OCI-LY1 (cell line): Measurements from ENCODE around the gene PXN.

ENCODE experiments used
- H2AFZ ChIP-seq: fragments of 200-600 bp; sonication (generic), shearing (Covaris generic); 2 replicates; pipeline ENCODE4 v1.6.0; 2014; ENCODE audit warnings: antibody characterized with exemption, mild to moderate bottlenecking, low read length
- H3F3A ChIP-seq: fragments of 200-600 bp; sonication (generic), shearing (Covaris generic); 2 replicates; pipeline ENCODE4 v1.6.0; 2014; ENCODE audit warnings: mild to moderate bottlenecking, antibody characterized with exemption, low read length, moderate library complexity; ENCODE audit not compliant: insufficient read depth
- H3K27ac ChIP-seq: fragments of 200-600 bp; sonication (generic); 2 replicates; pipeline ENCODE4 v1.5.1; 2014; ENCODE audit warnings: low read length, mixed run types, mild to moderate bottlenecking, low read depth; ENCODE audit not compliant: poor library complexity, severe bottlenecking
- H3K27me3 ChIP-seq: fragments of 200-600 bp; sonication (generic); 2 replicates; pipeline ENCODE4 v1.6.0; 2014; ENCODE audit warnings: antibody characterized with exemption, mild to moderate bottlenecking, low read length, moderate library complexity; ENCODE audit not compliant: insufficient read depth
- H3K36me3 ChIP-seq: fragments of 200-600 bp; sonication (generic); 2 replicates; pipeline ENCODE4 v1.6.1; 2014; ENCODE audit warnings: mild to moderate bottlenecking, antibody characterized with exemption, low read length, moderate library complexity, mixed read lengths; ENCODE audit not compliant: insufficient read depth
- H3K4me1 ChIP-seq: fragments of 200-600 bp; sonication (generic); 2 replicates; pipeline ENCODE4 v1.5.1; 2014; ENCODE audit warnings: mild to moderate bottlenecking, low read length, moderate library complexity; ENCODE audit not compliant: insufficient read depth, severe bottlenecking
- H3K4me2 ChIP-seq: fragments of 200-600 bp; sonication (generic), shearing (Covaris generic); 2 replicates; pipeline ENCODE4 v1.6.1; 2014; ENCODE audit warnings: low read length
- H3K4me3 ChIP-seq: fragments of 200-600 bp; sonication (generic); 2 replicates; pipeline ENCODE4 v1.5.1; 2014; ENCODE audit warnings: low read length, low read depth, mild to moderate bottlenecking, mixed read lengths; ENCODE audit not compliant: poor library complexity, severe bottlenecking
- H3K79me2 ChIP-seq: fragments of 200-600 bp; shearing (Covaris generic); 2 replicates; pipeline ENCODE4 v1.6.1; 2016; ENCODE audit warnings: mixed run types, low read length, mixed read lengths; ENCODE audit not compliant: insufficient read depth
- H3K9ac ChIP-seq: fragments of 200-600 bp; sonication (generic), shearing (Covaris generic); 2 replicates; pipeline ENCODE4 v1.6.1; 2014; ENCODE audit warnings: mild to moderate bottlenecking, low read length, mixed read lengths
- H3K9me2 ChIP-seq: fragments of 200-600 bp; sonication (generic), shearing (Covaris generic); 2 replicates; pipeline ENCODE4 v1.6.1; 2014; ENCODE audit warnings: low read depth, mild to moderate bottlenecking, low read length, mixed read lengths
- H3K9me3 ChIP-seq: fragments of 200-600 bp; shearing (Covaris generic); 2 replicates; pipeline ENCODE4 v1.6.1; 2014; ENCODE audit warnings: low read length, mixed read lengths
- H4K20me1 ChIP-seq: fragments of 200-600 bp; sonication (generic), shearing (Covaris generic); 2 replicates; pipeline ENCODE4 v1.6.0; 2016; ENCODE audit warnings: mild to moderate bottlenecking, low read length; ENCODE audit not compliant: insufficient read depth
- CTCF ChIP-seq: fragments of 200-600 bp; sonication (generic), shearing (Covaris generic); IDR thresholded peaks from 2 replicates; pipeline ENCODE4 v1.5.1; 2017; ENCODE audit warnings: mild to moderate bottlenecking, antibody characterized with exemption, low read length, moderate library complexity, mixed read lengths
- EZH2 ChIP-seq: fragments of 200-600 bp; sonication (generic), shearing (Covaris generic); IDR thresholded peaks from 2 replicates; pipeline ENCODE4 v1.8.0; 2017; ENCODE audit warnings: borderline replicate concordance, mixed run types, mild to moderate bottlenecking, antibody characterized with exemption, low read length, moderate library complexity, mixed read lengths

PXN gene

GRCh38 chr12:120164293-120164692 lies 101.2 kb downstream of the PXN start:
- peak overlapping the region; percentile 80 for H3K27ac ChIP-seq
- no peak overlapping the region for H3K4me2 ChIP-seq
- no peak overlapping the region for H3K9ac ChIP-seq
- peaks cover 87% of the 10 kb centered on the region for H3K36me3 ChIP-seq
- no peaks in the 10 kb centered on the region for H3F3A ChIP-seq
- no peaks in the 10 kb centered on the region for H3K9me3 ChIP-seq
- no peaks in the 10 kb centered on the region for H3K9me2 ChIP-seq
- TF ChIP-seq CTCF (no peak), EZH2 (no peak)
- H4K20me1 ChIP-seq, result no peaks in the 10 kb centered on the region
- no peaks in the 10 kb centered on the region for H3K27me3 ChIP-seq
- no peaks in the 10 kb centered on the region for H3K79me2 ChIP-seq
- H3K4me1 ChIP-seq, result peaks cover 24% of the 10 kb centered on the region
- H3K4me3 ChIP-seq, result no peak overlapping the region
- H2AFZ ChIP-seq, result no peak overlapping the region

GRCh38 chr12:120162763-120163162 lies 102.8 kb downstream of the PXN start:
- Histone ChIP-seq H3K9me3 (no peaks in the 10 kb centered on the region), H3K36me3 (peaks cover 90% of the 10 kb centered on the region), H3K4me3 (no peak overlapping the region), H3K9ac (no peak overlapping the region), H3K79me2 (no peaks in the 10 kb centered on the region), H3K9me2 (no peaks in the 10 kb centered on the region), H3K4me2 (no peak overlapping the region), H3F3A (no peaks in the 10 kb centered on the region), H3K27ac (no peak overlapping the region), H4K20me1 (no peaks in the 10 kb centered on the region), H2AFZ (no peak overlapping the region), H3K4me1 (peaks cover 24% of the 10 kb centered on the region), H3K27me3 (no peaks in the 10 kb centered on the region)
- TF ChIP-seq CTCF, result no peak
- TF ChIP-seq EZH2, result no peak

GRCh38 chr12:120161852-120162251 lies 103.7 kb downstream of the PXN start:
- Histone ChIP-seq H3K4me1 (peaks cover 19% of the 10 kb centered on the region), H3K27me3 (no peaks in the 10 kb centered on the region), H3K36me3 (peaks cover 90% of the 10 kb centered on the region), H3K79me2 (no peaks in the 10 kb centered on the region), H3K9me2 (no peaks in the 10 kb centered on the region), H3K9me3 (no peaks in the 10 kb centered on the region), H3K27ac (no peak overlapping the region), H3K4me3 (no peak overlapping the region), H4K20me1 (no peaks in the 10 kb centered on the region), H3F3A (no peaks in the 10 kb centered on the region), H2AFZ (no peak overlapping the region), H3K9ac (no peak overlapping the region), H3K4me2 (no peak overlapping the region)
- TF ChIP-seq EZH2 (no peak), CTCF (no peak)
